ENCODE data around the gene RPS2.

The RPS2 gene

GRCh38 chr16:1914988-1915387 lies 49.6 kb downstream of the RPS2 start:
- peaks cover 39% of the 10 kb centered on the region for H3K27me3 ChIP-seq
- H3K4me3 ChIP-seq (ENCODE audit: low read depth, low read length): no peak overlapping the region
- DNase-seq: no peak
- H3K4me1 ChIP-seq: no peaks in the 10 kb centered on the region
- no peaks in the 10 kb centered on the region for H3K36me3 ChIP-seq
- TF ChIP-seq, protein P1, sequence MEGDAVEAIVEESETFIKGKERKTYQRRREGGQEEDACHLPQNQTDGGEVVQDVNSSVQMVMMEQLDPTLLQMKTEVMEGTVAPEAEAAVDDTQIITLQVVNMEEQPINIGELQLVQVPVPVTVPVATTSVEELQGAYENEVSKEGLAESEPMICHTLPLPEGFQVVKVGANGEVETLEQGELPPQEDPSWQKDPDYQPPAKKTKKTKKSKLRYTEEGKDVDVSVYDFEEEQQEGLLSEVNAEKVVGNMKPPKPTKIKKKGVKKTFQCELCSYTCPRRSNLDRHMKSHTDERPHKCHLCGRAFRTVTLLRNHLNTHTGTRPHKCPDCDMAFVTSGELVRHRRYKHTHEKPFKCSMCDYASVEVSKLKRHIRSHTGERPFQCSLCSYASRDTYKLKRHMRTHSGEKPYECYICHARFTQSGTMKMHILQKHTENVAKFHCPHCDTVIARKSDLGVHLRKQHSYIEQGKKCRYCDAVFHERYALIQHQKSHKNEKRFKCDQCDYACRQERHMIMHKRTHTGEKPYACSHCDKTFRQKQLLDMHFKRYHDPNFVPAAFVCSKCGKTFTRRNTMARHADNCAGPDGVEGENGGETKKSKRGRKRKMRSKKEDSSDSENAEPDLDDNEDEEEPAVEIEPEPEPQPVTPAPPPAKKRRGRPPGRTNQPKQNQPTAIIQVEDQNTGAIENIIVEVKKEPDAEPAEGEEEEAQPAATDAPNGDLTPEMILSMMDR (IDR thresholded peaks at IDR 0.05; ENCODE audit: low read depth, low read length): no peak
- no peaks in the 10 kb centered on the region for H3K9me3 ChIP-seq

DNA sequence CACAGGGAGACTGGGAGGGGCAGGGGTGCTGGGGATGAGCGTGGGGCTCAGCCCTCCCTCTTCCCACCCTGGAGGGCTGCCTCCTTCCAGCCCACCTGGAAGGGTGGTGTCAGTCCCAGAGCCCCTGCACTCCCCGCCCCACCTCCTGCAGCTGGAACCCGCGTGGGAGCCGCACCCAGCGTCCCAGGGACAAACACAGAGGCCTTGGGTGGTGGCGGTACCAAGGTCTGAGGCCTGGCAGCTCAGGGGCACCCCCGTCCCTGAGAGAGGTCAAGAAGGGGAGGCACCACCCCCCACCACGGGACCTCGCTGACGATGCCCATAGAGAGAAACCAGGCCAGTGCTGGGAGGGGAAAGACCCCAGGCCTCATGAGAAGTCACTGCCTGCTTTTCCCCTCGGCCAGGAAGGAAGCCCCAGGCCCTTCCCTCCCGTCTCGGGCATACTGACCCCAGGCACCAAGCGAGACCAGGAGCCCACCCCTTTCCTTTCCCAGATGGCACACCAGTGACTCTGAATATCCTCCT lies 50.5 kb downstream of the RPS2 start:
- H3K9me3 ChIP-seq: no peaks in the 10 kb centered on the region
- H3K27me3 ChIP-seq: peaks cover 31% of the 10 kb centered on the region

GRCh38 chr16:1913327-1914083 lies 51.1 kb downstream of the RPS2 start:
- Histone ChIP-seq H3K4me1 (peaks cover 5% of the 10 kb centered on the region; the same call in 1 of the 2 replicates), H3K36me3 (no peaks in the 10 kb centered on the region), H3K4me3 (ENCODE audit: low read depth, low read length) (no peak overlapping the region), H3K9me3 (no peaks in the 10 kb centered on the region), H3K27me3 (peaks cover 25% of the 10 kb centered on the region)
- DNase-seq: no peak
- TF ChIP-seq, protein P1 (IDR thresholded peaks at IDR 0.05; ENCODE audit: low read depth, low read length): no peak

More for the DNA sequence above, 50.5 kb downstream of the RPS2 start:
- no peak overlapping the region for H3K4me3 ChIP-seq (ENCODE audit: low read depth, low read length)
- no peaks in the 10 kb centered on the region for H3K36me3 ChIP-seq
- H3K4me1 ChIP-seq: peaks cover 5% of the 10 kb centered on the region; the same call in 1 of the 2 replicates
- DNase-seq: no peak
- TF ChIP-seq, protein P1 (IDR thresholded peaks at IDR 0.05; ENCODE audit: low read depth, low read length): no peak

GRCh38 chr16:1912215-1912543 lies 52.4 kb downstream of the RPS2 start:
- TF ChIP-seq, protein P1 (IDR thresholded peaks at IDR 0.05; ENCODE audit: low read depth, low read length): no peak
- H3K4me1 ChIP-seq: peaks cover 5% of the 10 kb centered on the region; the same call in 1 of the 2 replicates
- H3K27me3 ChIP-seq: peaks cover 13% of the 10 kb centered on the region

More at GRCh38 chr16:1912215-1912543, 52.4 kb downstream of the RPS2 start:
- H3K36me3 ChIP-seq: no peaks in the 10 kb centered on the region
- no peaks in the 10 kb centered on the region for H3K9me3 ChIP-seq
- DNase-seq: no peak
- H3K4me3 ChIP-seq (ENCODE audit: low read depth, low read length): no peak overlapping the region

All from BE2C (cell line).